ENCODE results near the gene SERPINB1.
A peak's percentile ranks its signal among the peaks of the same experiment; 100 is the strongest.

SERPINB1 gene

GRCh38 chr6:2794171-2794730 is 47.4 kb downstream of the SERPINB1 start:
- CTCF ChIA-PET: interaction anchor here (0.6 to 2.0 kb wide), 8 partner anchors 11 to 196 kb away, joined by 3 to 6 read pairs (median 3); no protein-coding TSS in a partner anchor
- H3K27ac ChIP-seq (ENCODE audit: extremely low read depth, low read depth, low read length): no peak overlapping the region
- no peaks in the 10 kb centered on the region for H3K9me3 ChIP-seq (ENCODE audit: control insufficient read depth, insufficient read depth, low read depth, low read length)
- POLR2A ChIA-PET: no interaction called here
- no peaks in the 10 kb centered on the region for H3K4me1 ChIP-seq (ENCODE audit: control insufficient read depth, insufficient read depth, low read length)
- no peaks in the 10 kb centered on the region for H3K36me3 ChIP-seq (ENCODE audit: control insufficient read depth in 2 of 2, insufficient read depth in 1 of 2, low read length in 2 of 2)
- no peak overlapping the region for H3K4me3 ChIP-seq (ENCODE audit: low read depth, low read length)
- TF ChIP-seq ZNF404 (tag by site-specific recombination; IDR thresholded peaks at IDR 0.05) (no peak), OSR2 (tag by site-specific recombination; IDR thresholded peaks at IDR 0.05) (no peak), ZNF549 (tag by site-specific recombination; IDR thresholded peaks at IDR 0.05) (no peak), OVOL3 (tag by site-specific recombination; IDR thresholded peaks at IDR 0.05) (no peak), ZFP69B (tag by site-specific recombination; IDR thresholded peaks at IDR 0.05) (no peak), ZNF175 (tag by site-specific recombination; IDR thresholded peaks at IDR 0.05) (no peak), ZNF341 (tag by site-specific recombination; IDR thresholded peaks at IDR 0.05; ENCODE audit: low read depth) (no peak), ZNF311 (tag by site-specific recombination; IDR thresholded peaks at IDR 0.05; ENCODE audit: borderline replicate concordance) (no peak), ZBTB44 (tag by site-specific recombination; IDR thresholded peaks at IDR 0.05) (no peak), ZNF184 (tag by site-specific recombination; IDR thresholded peaks at IDR 0.05) (no peak), ZFP37 (tag by site-specific recombination; IDR thresholded peaks at IDR 0.05) (no peak), ZNF544 (tag by site-specific recombination; IDR thresholded peaks at IDR 0.05) (no peak), ZNF335 (tag by site-specific recombination; conservative IDR thresholded peaks at IDR 0.05) (no peak), ZNF501 (tag by site-specific recombination; IDR thresholded peaks at IDR 0.05) (no peak), ZNF423 (tag by site-specific recombination; IDR thresholded peaks at IDR 0.05) (no peak), INSM2 (tag by site-specific recombination; IDR thresholded peaks at IDR 0.05) (no peak), BCL6B (tag by site-specific recombination; IDR thresholded peaks at IDR 0.05) (peak; percentile 46; the same call in 1 of the 2 replicates), ZNF530 (tag by site-specific recombination; IDR thresholded peaks at IDR 0.05; ENCODE audit: low read depth) (no peak), ZNF157 (tag by site-specific recombination; IDR thresholded peaks at IDR 0.05) (no peak), ZFP3 (tag by site-specific recombination; IDR thresholded peaks at IDR 0.05; ENCODE audit: low read depth) (no peak), SP2 (tag by site-specific recombination; IDR thresholded peaks at IDR 0.05) (no peak), SALL2 (tag by site-specific recombination; IDR thresholded peaks at IDR 0.05; ENCODE audit: borderline replicate concordance) (no peak), ZNF239 (tag by site-specific recombination; IDR thresholded peaks at IDR 0.05) (no peak), ZNF138 (tag by site-specific recombination; IDR thresholded peaks at IDR 0.05; ENCODE audit: borderline replicate concordance) (no peak), ZNF132 (tag by site-specific recombination; IDR thresholded peaks at IDR 0.05; ENCODE audit: borderline replicate concordance) (no peak), ZNF600 (tag by site-specific recombination; IDR thresholded peaks at IDR 0.05) (0 out of 2 replicates have a peak, but pooled peaks have one; percentile 10), ZFP41 (tag by site-specific recombination; IDR thresholded peaks at IDR 0.05; ENCODE audit: borderline replicate concordance) (no peak), ZNF629 (tag by site-specific recombination; IDR thresholded peaks at IDR 0.05) (no peak), GFI1B (tag by site-specific recombination; IDR thresholded peaks at IDR 0.05) (no peak), ZNF155 (tag by site-specific recombination; IDR thresholded peaks at IDR 0.05) (no peak), ZNF529 (tag by site-specific recombination; IDR thresholded peaks at IDR 0.05; ENCODE audit: insufficient replicate concordance) (no peak), ZNF140 (tag by site-specific recombination; IDR thresholded peaks at IDR 0.05) (no peak), ZBTB1 (tag by site-specific recombination; IDR thresholded peaks at IDR 0.05) (no peak), ZNF768 (tag by site-specific recombination; IDR thresholded peaks at IDR 0.05) (no peak), ZNF324 (tag by site-specific recombination; IDR thresholded peaks at IDR 0.05) (no peak), ZNF561 (tag by site-specific recombination; IDR thresholded peaks at IDR 0.05; ENCODE audit: borderline replicate concordance) (no peak), ZNF558 (tag by site-specific recombination; IDR thresholded peaks at IDR 0.05) (no peak)
